ENCODE data around the gene HNRNPL.
"Not testable (repeated sequence)": the region's sequence is repeated elsewhere in the genome, so short reads cannot be mapped to it uniquely, and the experiment has no call there.

DNA sequence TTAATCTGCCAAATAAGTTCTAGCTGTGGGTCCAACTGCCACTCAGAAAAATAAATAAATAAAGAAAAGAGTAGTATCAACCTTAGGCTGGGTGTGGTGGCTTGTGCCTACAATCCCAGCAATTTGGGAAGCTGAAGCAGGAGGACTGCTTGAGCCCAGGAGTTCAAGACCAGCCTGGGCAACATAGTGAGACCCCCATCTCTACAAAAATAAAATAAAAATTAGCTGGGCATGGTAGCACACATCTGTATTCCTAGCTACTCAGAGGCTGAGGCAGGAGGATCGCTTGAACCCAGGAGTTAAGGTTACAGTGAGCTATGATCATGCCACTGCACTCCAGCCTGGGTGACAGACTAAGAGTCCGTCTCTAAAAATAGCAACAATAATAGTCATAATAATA, 35.9 kb downstream of the HNRNPL start:
- TF ChIP-seq POLR2A, EP300 (IDR thresholded peaks at IDR 0.05): not testable (repeated sequence)
- TF ChIP-seq, protein P1, sequence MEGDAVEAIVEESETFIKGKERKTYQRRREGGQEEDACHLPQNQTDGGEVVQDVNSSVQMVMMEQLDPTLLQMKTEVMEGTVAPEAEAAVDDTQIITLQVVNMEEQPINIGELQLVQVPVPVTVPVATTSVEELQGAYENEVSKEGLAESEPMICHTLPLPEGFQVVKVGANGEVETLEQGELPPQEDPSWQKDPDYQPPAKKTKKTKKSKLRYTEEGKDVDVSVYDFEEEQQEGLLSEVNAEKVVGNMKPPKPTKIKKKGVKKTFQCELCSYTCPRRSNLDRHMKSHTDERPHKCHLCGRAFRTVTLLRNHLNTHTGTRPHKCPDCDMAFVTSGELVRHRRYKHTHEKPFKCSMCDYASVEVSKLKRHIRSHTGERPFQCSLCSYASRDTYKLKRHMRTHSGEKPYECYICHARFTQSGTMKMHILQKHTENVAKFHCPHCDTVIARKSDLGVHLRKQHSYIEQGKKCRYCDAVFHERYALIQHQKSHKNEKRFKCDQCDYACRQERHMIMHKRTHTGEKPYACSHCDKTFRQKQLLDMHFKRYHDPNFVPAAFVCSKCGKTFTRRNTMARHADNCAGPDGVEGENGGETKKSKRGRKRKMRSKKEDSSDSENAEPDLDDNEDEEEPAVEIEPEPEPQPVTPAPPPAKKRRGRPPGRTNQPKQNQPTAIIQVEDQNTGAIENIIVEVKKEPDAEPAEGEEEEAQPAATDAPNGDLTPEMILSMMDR (IDR thresholded peaks at IDR 0.05), result not testable (repeated sequence)

Data from tibial nerve (tissue), 4 donors.